ENCODE measurements around the gene PIEZO2. TPM values are rescaled to one million over a fixed set of nuclear protein-coding genes. Genes with fewer than 3 reads are reported as not detected.

Gene PIEZO2
- total RNA-seq, 1 donor from 2014 or later = 8.4 TPM

DNA sequence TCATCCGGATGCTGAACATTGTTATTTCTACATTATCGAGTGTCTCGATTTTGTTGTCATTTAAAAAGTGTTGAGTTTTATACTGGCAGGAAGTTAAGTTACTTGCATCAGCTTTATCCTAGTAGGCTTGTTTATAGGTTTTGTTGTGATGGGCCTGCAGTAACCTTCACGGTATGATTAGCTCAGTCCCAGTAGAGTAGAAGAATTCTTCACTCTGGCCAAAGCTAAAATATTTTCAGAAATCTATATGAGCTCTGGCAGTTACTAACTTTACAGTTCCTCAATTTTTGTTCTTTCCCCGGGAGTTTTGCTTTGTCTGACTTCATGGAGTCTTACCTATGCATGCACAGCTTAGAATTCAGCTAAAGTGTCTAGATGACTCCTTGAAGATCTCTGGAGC, 328.7 kb downstream of the PIEZO2 start:
- Mint-ChIP-seq H3K9me3 (ENCODE audit: unreplicated experiment) (no peaks in the 10 kb centered on the region), H3K36me3 (ENCODE audit: low read depth, unreplicated experiment) (no peaks in the 10 kb centered on the region), H3K27ac (ENCODE audit: unreplicated experiment) (no peak overlapping the region), H3K4me1 (ENCODE audit: unreplicated experiment) (peaks cover 4% of the 10 kb centered on the region), H3K4me3 (ENCODE audit: unreplicated experiment) (no peak overlapping the region), H3K27me3 (ENCODE audit: unreplicated experiment) (no peaks in the 10 kb centered on the region)
- DNase-seq (ENCODE audit: low spot score) = no peak
- TF ChIP-seq, protein P1, sequence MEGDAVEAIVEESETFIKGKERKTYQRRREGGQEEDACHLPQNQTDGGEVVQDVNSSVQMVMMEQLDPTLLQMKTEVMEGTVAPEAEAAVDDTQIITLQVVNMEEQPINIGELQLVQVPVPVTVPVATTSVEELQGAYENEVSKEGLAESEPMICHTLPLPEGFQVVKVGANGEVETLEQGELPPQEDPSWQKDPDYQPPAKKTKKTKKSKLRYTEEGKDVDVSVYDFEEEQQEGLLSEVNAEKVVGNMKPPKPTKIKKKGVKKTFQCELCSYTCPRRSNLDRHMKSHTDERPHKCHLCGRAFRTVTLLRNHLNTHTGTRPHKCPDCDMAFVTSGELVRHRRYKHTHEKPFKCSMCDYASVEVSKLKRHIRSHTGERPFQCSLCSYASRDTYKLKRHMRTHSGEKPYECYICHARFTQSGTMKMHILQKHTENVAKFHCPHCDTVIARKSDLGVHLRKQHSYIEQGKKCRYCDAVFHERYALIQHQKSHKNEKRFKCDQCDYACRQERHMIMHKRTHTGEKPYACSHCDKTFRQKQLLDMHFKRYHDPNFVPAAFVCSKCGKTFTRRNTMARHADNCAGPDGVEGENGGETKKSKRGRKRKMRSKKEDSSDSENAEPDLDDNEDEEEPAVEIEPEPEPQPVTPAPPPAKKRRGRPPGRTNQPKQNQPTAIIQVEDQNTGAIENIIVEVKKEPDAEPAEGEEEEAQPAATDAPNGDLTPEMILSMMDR (IDR thresholded peaks at IDR 0.05; ENCODE audit: unreplicated experiment) = no peak

DNA sequence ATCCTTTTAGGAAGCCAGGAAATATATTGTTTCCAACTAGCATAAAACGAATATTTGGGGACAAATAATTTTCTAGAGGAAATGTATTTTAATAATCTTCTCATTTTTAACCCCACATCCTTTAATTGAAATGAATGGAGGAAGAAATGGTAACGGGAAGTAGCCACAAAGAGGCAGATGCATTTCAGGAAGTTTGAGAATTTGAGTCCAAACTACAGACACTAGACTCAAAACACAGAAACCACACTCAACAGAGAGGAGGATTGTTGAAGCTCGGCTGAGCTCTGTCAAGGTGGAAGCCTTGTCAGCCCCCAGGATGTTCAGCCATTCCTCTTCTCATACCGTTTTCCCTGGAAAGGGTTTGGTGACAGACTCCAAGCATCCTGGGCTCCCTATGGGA, 335.0 kb downstream of the PIEZO2 start:
- TF ChIP-seq, protein P1 (IDR thresholded peaks at IDR 0.05; ENCODE audit: unreplicated experiment) = no peak
- H3K4me1 Mint-ChIP-seq (ENCODE audit: unreplicated experiment) = no peaks in the 10 kb centered on the region
- H3K36me3 Mint-ChIP-seq (ENCODE audit: low read depth, unreplicated experiment) = no peaks in the 10 kb centered on the region
- H3K9me3 Mint-ChIP-seq (ENCODE audit: unreplicated experiment) = no peaks in the 10 kb centered on the region
- no peak for DNase-seq (ENCODE audit: low spot score)
- no peaks in the 10 kb centered on the region for H3K27me3 Mint-ChIP-seq (ENCODE audit: unreplicated experiment)
- no peak overlapping the region for H3K4me3 Mint-ChIP-seq (ENCODE audit: unreplicated experiment)
- H3K27ac Mint-ChIP-seq (ENCODE audit: unreplicated experiment) = no peak overlapping the region

DNA sequence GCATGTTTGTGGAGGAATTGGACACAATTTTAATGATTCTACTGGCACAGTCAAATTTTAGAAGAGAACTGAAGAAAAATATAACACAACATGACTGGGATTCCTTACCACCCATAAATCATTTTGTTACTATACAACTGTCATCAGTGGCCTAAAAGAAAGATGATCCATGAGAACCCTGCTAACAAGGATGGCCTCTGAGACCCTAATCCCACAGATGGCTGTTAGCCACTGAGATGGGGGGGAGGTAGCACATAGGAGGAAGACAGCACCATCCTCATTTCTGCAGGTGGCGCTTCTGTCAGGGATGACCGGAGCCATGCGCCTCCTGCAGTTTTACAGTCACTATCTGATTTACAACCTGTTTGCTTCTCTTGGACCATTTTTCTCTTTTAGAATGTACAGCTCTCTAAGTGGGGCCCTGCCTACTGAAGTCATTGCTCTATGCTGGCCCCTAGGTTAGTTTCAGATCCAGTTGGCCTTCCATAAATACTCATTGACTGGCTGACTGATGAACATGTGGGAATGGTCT, 343.7 kb downstream of the PIEZO2 start:
- H3K9me3 Mint-ChIP-seq (ENCODE audit: unreplicated experiment) = no peaks in the 10 kb centered on the region
- TF ChIP-seq, protein P1 (IDR thresholded peaks at IDR 0.05; ENCODE audit: unreplicated experiment) = no peak
- no peaks in the 10 kb centered on the region for H3K4me1 Mint-ChIP-seq (ENCODE audit: unreplicated experiment)
- no peaks in the 10 kb centered on the region for H3K36me3 Mint-ChIP-seq (ENCODE audit: low read depth, unreplicated experiment)
- no peak overlapping the region for H3K27ac Mint-ChIP-seq (ENCODE audit: unreplicated experiment)
- no peak overlapping the region for H3K4me3 Mint-ChIP-seq (ENCODE audit: unreplicated experiment)
- no peak for DNase-seq (ENCODE audit: low spot score)
- H3K27me3 Mint-ChIP-seq (ENCODE audit: unreplicated experiment) = no peaks in the 10 kb centered on the region

DNA sequence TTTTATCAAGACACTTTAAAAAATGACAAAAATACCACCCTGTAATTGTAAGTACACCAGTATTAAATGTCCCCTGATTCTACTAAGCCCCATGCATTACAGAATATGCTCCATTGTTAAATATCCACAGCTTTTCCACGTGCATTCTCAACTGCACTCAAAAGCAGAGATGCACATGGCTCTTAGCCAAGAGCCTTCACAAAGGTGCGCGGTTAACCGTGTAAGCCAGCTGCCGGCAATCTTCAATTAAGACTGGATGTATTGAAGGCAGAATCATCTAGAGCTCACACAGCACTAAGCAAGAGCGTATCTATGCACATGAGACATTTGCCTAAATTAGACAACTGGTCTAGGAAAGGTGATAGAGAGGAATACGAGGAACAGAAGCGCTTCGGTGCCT, 345.2 kb downstream of the PIEZO2 start:
- no peak for DNase-seq (ENCODE audit: low spot score)
- Mint-ChIP-seq H3K27me3 (ENCODE audit: unreplicated experiment) (no peaks in the 10 kb centered on the region), H3K9me3 (ENCODE audit: unreplicated experiment) (no peaks in the 10 kb centered on the region), H3K4me3 (ENCODE audit: unreplicated experiment) (no peak overlapping the region), H3K4me1 (ENCODE audit: unreplicated experiment) (no peaks in the 10 kb centered on the region), H3K27ac (ENCODE audit: unreplicated experiment) (no peak overlapping the region), H3K36me3 (ENCODE audit: low read depth, unreplicated experiment) (no peaks in the 10 kb centered on the region)
- TF ChIP-seq, protein P1 (IDR thresholded peaks at IDR 0.05; ENCODE audit: unreplicated experiment) = no peak

DNA sequence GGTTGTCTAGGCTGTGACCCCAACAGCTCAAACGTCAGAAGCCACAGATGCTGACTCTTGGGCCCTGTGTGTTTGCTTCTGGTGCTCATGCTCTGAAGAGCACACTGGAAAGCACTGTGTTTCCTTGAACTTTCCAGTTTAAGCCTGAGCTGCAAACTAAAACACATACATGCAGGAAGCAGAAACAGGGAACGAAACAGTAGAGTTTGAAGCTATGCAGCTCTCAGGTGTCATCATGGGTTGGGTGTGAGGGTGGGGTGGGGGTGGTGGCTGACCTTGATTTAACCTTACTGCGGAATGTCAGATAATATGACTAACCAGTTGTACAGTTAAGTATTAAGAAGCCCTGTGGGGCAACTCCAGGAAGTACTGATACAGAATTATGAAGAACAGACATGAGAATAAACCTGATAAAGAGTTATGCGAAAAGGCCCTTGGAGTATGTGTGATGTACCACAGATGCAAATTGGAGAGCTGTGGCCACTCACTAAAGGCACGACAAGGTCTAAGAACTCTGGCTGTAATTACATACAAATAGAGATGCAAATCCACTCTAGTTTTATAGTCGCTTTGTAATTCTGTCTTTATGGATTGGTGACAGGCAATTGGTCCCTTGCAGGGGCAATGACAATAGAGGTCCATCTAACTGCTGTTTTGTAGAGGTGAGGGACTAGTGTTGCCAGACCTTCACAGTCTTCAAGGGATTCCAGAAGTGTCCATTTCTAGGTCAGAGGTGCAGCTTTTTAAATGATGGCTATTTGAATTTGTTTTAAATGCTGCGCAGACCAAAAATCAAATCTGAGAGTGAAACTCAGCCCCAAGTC, 350.4 kb downstream of the PIEZO2 start:
- Mint-ChIP-seq H3K4me3 (ENCODE audit: unreplicated experiment) (no peak overlapping the region), H3K36me3 (ENCODE audit: low read depth, unreplicated experiment) (no peaks in the 10 kb centered on the region), H3K9me3 (ENCODE audit: unreplicated experiment) (no peaks in the 10 kb centered on the region), H3K4me1 (ENCODE audit: unreplicated experiment) (no peaks in the 10 kb centered on the region), H3K27ac (ENCODE audit: unreplicated experiment) (no peak overlapping the region), H3K27me3 (ENCODE audit: unreplicated experiment) (no peaks in the 10 kb centered on the region)
- DNase-seq (ENCODE audit: low spot score) = no peak
- TF ChIP-seq, protein P1 (IDR thresholded peaks at IDR 0.05; ENCODE audit: unreplicated experiment) = no peak

Data from endothelial cell (in vitro differentiated cells).